ENCODE data around the gene KY. TPM values are rescaled to one million over a fixed set of nuclear protein-coding genes. Genes with fewer than 3 reads are reported as not detected.

KY gene
- total and polyA plus RNA-seq, 9 donors, result 0.34 to 5.2 (median 0.87) TPM

GRCh38 chr3:134663721-134664456 lies 13.1 kb upstream of the KY start:
- WGBS, 3 donors, result 64 to 71% (median 66%) methylated on average over 7 of the region's 7 CpGs
- TF ChIP-seq CTCF (IDR thresholded peaks at IDR 0.05) (no peak), POLR2A (IDR thresholded peaks at IDR 0.05) (no peak), EP300 (IDR thresholded peaks at IDR 0.05) (no peak)

GRCh38 chr3:134660046-134660441 lies 9.2 kb upstream of the KY start:
- WGBS, 3 donors, result 86 to 95% (median 93%) methylated on average over 5 of the region's 5 CpGs
- intact Hi-C loops (cut with DNase I), result no loop called here

More at GRCh38 chr3:134663721-134664456, 13.1 kb upstream of the KY start:
- intact Hi-C loops (cut with DNase I), result no loop called here
- no peak for DNase-seq
- H3K27me3 ChIP-seq, result no peaks in the 10 kb centered on the region
- no peaks in the 10 kb centered on the region for H3K4me1 ChIP-seq (ENCODE audit: insufficient read depth)
- H3K4me3 ChIP-seq, result no peak overlapping the region
- no peak overlapping the region for H3K27ac ChIP-seq
- no peaks in the 10 kb centered on the region for H3K36me3 ChIP-seq
- H3K9me3 ChIP-seq, result no peaks in the 10 kb centered on the region

GRCh38 chr3:134659391-134660045 lies 8.7 kb upstream of the KY start:
- 75 to 82% (median 78%) methylated on average over 15 of the region's 15 CpGs for WGBS, 3 donors
- H3K9me3 ChIP-seq, result no peaks in the 10 kb centered on the region
- no peak for DNase-seq
- no peak overlapping the region for H3K4me3 ChIP-seq
- no peaks in the 10 kb centered on the region for H3K36me3 ChIP-seq
- no peak overlapping the region for H3K27ac ChIP-seq
- TF ChIP-seq CTCF (IDR thresholded peaks at IDR 0.05), result no peak
- intact Hi-C loops (cut with DNase I), result no loop called here
- H3K27me3 ChIP-seq, result no peaks in the 10 kb centered on the region
- H3K4me1 ChIP-seq (ENCODE audit: insufficient read depth), result no peaks in the 10 kb centered on the region

More at GRCh38 chr3:134660046-134660441, 9.2 kb upstream of the KY start:
- no peaks in the 10 kb centered on the region for H3K36me3 ChIP-seq
- no peak overlapping the region for H3K27ac ChIP-seq
- H3K9me3 ChIP-seq, result no peaks in the 10 kb centered on the region
- no peak for DNase-seq
- H3K4me3 ChIP-seq, result no peak overlapping the region
- H3K4me1 ChIP-seq (ENCODE audit: insufficient read depth), result no peaks in the 10 kb centered on the region
- no peaks in the 10 kb centered on the region for H3K27me3 ChIP-seq
- no peak for TF ChIP-seq EP300 (IDR thresholded peaks at IDR 0.05)
- no peak for TF ChIP-seq CTCF (IDR thresholded peaks at IDR 0.05)
- TF ChIP-seq POLR2A (IDR thresholded peaks at IDR 0.05), result no peak

- no peak overlapping the region for H3K4me3 ChIP-seq
- H3K27ac ChIP-seq, result no peak overlapping the region
- no peaks in the 10 kb centered on the region for H3K36me3 ChIP-seq
- intact Hi-C loops (cut with DNase I), result no loop called here
- DNase-seq, result no peak
- 73 to 76% (median 75%) methylated on average over 5 of the region's 5 CpGs for WGBS, 3 donors
- TF ChIP-seq POLR2A (IDR thresholded peaks at IDR 0.05) (no peak), EP300 (IDR thresholded peaks at IDR 0.05) (no peak), CTCF (IDR thresholded peaks at IDR 0.05) (no peak)
- no peaks in the 10 kb centered on the region for H3K9me3 ChIP-seq
- no peaks in the 10 kb centered on the region for H3K27me3 ChIP-seq
- no peaks in the 10 kb centered on the region for H3K4me1 ChIP-seq (ENCODE audit: insufficient read depth)
These were observed 7.7 kb upstream of the KY start for GRCh38 chr3:134658555-134658954.
